Stomach (tissue), 4 donors: Measurements from ENCODE around the gene TGFB1I1.
"Not testable (repeated sequence)": the region's sequence is repeated elsewhere in the genome, so short reads cannot be mapped to it uniquely, and the experiment has no call there.

Source experiments
- POLR2AphosphoS5 ChIP-seq, 3 donors: sonication (generic); formaldehyde crosslinking; IDR thresholded peaks; one replicate each; pipeline ENCODE4 v1.6.1; 2016; ENCODE audit warnings: antibody characterized with exemption in 3 of 3
- TF ChIP-seq, protein P1 (sequence below), 7 experiments: fragments of 450-650 bp in 4 of 7; fragments of 200-600 bp in 3 of 7; sonication (generic) in 3 of 7; IDR thresholded peaks; one replicate each; pipeline ENCODE4 v1.5.1; 2016 to 2019; ENCODE audit warnings: antibody characterized with exemption in 7 of 7, control low read depth in 2 of 7, mild to moderate bottlenecking in 1 of 7

- not testable (repeated sequence) for TF ChIP-seq POLR2AphosphoS5 (IDR thresholded peaks at IDR 0.05)
- TF ChIP-seq, protein P1, sequence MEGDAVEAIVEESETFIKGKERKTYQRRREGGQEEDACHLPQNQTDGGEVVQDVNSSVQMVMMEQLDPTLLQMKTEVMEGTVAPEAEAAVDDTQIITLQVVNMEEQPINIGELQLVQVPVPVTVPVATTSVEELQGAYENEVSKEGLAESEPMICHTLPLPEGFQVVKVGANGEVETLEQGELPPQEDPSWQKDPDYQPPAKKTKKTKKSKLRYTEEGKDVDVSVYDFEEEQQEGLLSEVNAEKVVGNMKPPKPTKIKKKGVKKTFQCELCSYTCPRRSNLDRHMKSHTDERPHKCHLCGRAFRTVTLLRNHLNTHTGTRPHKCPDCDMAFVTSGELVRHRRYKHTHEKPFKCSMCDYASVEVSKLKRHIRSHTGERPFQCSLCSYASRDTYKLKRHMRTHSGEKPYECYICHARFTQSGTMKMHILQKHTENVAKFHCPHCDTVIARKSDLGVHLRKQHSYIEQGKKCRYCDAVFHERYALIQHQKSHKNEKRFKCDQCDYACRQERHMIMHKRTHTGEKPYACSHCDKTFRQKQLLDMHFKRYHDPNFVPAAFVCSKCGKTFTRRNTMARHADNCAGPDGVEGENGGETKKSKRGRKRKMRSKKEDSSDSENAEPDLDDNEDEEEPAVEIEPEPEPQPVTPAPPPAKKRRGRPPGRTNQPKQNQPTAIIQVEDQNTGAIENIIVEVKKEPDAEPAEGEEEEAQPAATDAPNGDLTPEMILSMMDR (IDR thresholded peaks at IDR 0.05), result not testable (repeated sequence)
Measured at GRCh38 chr16:31439023-31439422, 32.9 kb upstream of the TGFB1I1 start.
